Caco-2 (cell line): ENCODE data around the gene PPP1R26. TPM values are rescaled to one million over a fixed set of nuclear protein-coding genes. Genes with fewer than 3 reads are reported as not detected.

ENCODE experiments used
- BruUV-seq: library from RNA; stranded (reverse); fragments of 400-500 nt; replicated peaks from 2 replicates; lab custom pipeline; 2021; lab: Mats Ljungman, UMichigan
- CTCF ChIA-PET: fragments of 300-600 bp; sonication (Branson Sonifier 250); formaldehyde crosslinking; loops from one replicate; lab custom pipeline; 2022; ENCODE audit warnings: antibody characterized with exemption; lab: Charles Lee
- POLR2A ChIA-PET: fragments of 300-600 bp; sonication (Branson Sonifier 250); formaldehyde crosslinking; loops from one replicate; lab custom pipeline; 2022; ENCODE audit warnings: antibody characterized with exemption; lab: Charles Lee
- DNase-seq, 2 experiments: peaks; one replicate each; pipeline versions ENCODE4 v3.0.0 to v3.0.0-alpha.2; 2020 to 2022
- H3K27me3 ChIP-seq: replicated peaks from 2 replicates; pipeline ENCODE4 v1.6.0; 2011; ENCODE audit warnings: low read length; ENCODE audit not compliant: control insufficient read depth, insufficient read depth
- H3K36me3 ChIP-seq: 2 replicates; pipeline ENCODE4 v1.5.1; 2011; ENCODE audit warnings: low read length; ENCODE audit not compliant: control insufficient read depth, insufficient read depth
- H3K4me1 ChIP-seq: fragments of 250-450 bp; sonication (Bioruptor Pico); 2 replicates; pipeline ENCODE4 v1.5.1; 2020; ENCODE audit warnings: mild to moderate bottlenecking
- H3K4me3 ChIP-seq: 2 replicates; pipeline ENCODE4 v1.5.1; 2011; ENCODE audit warnings: low read depth, mild to moderate bottlenecking, control low read depth, low read length
- H3K9me3 ChIP-seq: fragments of 250-450 bp; sonication (Bioruptor Pico); 2 replicates; pipeline ENCODE4 v1.5.1; 2020; ENCODE audit warnings: mild to moderate bottlenecking, moderate library complexity
- H3K27ac Mint-ChIP-seq: one replicate; pipeline ENCODE4 v1.8.0; 2022; ENCODE audit warnings: mixed read lengths; ENCODE audit not compliant: unreplicated experiment
- H3K27me3 Mint-ChIP-seq: one replicate; pipeline ENCODE4 v1.8.0; 2022; ENCODE audit warnings: mixed read lengths; ENCODE audit not compliant: insufficient read depth, unreplicated experiment
- H3K36me3 Mint-ChIP-seq: one replicate; pipeline ENCODE4 v1.8.0; 2022; ENCODE audit warnings: mild to moderate bottlenecking, mixed read lengths; ENCODE audit not compliant: insufficient read depth, unreplicated experiment
- H3K4me1 Mint-ChIP-seq: one replicate; pipeline ENCODE4 v1.8.0; 2022; ENCODE audit warnings: low read depth, mixed read lengths; ENCODE audit not compliant: unreplicated experiment
- H3K4me3 Mint-ChIP-seq: one replicate; pipeline ENCODE4 v1.8.0; 2022; ENCODE audit warnings: mild to moderate bottlenecking, moderate library complexity, mixed read lengths; ENCODE audit not compliant: unreplicated experiment
- H3K9me3 Mint-ChIP-seq: one replicate; pipeline ENCODE4 v1.8.0; 2022; ENCODE audit warnings: mixed read lengths; ENCODE audit not compliant: unreplicated experiment
- intact Hi-C: fragments of 100-400 bp; cut with micrococcal nuclease; formaldehyde crosslinking; loops from one replicate; pipeline ENCODE4 v1.10.0; 2022; ENCODE audit not compliant: unreplicated experiment
- total RNA-seq: library from RNA; stranded (reverse); gene quantifications from 2 replicates; pipeline ENCODE4 v1.2.3, GENCODE V29; 2022
- TF ChIP-seq, protein P1 (sequence below), 2 experiments: fragments of 200-600 bp in 1 of 2; IDR thresholded peaks; 1 replicate in 1 of 2; 2 replicates in 1 of 2; pipeline versions ENCODE4 v1.5.1 to v1.8.0; 2011 to 2022; ENCODE audit warnings: antibody characterized with exemption in 1 of 2, control low read depth in 1 of 2, inconsistent platforms in 1 of 2, low read depth in 1 of 2, low read length in 1 of 2, mild to moderate bottlenecking in 1 of 2, moderate library complexity in 1 of 2; ENCODE audit not compliant: insufficient read depth in 1 of 2, severe bottlenecking in 1 of 2, unreplicated experiment in 1 of 2

Gene PPP1R26
- total RNA-seq, 1 experiment from 2014 or later, result 24.3 TPM

DNA sequence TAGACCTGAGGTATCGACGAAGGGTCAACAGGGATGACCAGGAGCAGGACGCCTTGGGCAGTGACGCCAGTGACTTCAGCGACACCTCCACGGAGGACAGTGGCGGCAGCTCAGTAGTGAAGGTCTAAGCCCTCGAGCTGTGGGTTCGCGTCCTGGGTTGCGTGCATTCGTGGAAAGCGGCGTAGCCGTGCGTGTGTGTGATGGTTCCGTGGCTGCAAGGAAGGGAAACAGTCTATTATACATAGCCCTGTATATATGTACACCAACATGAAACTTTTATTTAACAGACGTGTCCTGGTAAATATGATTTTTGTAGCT is 8.4 kb downstream of the PPP1R26 start:
- H3K27ac Mint-ChIP-seq, result no peak overlapping the region
- H3K36me3 Mint-ChIP-seq, result peaks cover 25% of the 10 kb centered on the region
- BruUV-seq, result no TSS peak
- no peaks in the 10 kb centered on the region for H3K27me3 Mint-ChIP-seq
- Histone ChIP-seq H3K4me3 (no peak overlapping the region), H3K4me1 (peaks cover 18% of the 10 kb centered on the region), H3K9me3 (no peaks in the 10 kb centered on the region), H3K27me3 (no peaks in the 10 kb centered on the region), H3K36me3 (no peaks in the 10 kb centered on the region; the same call in 1 of the 2 replicates)
- H3K4me3 Mint-ChIP-seq, result no peak overlapping the region
- H3K9me3 Mint-ChIP-seq, result no peaks in the 10 kb centered on the region
- DNase-seq, result no peak
- intact Hi-C loops, result no loop called here
- TF ChIP-seq, protein P1, sequence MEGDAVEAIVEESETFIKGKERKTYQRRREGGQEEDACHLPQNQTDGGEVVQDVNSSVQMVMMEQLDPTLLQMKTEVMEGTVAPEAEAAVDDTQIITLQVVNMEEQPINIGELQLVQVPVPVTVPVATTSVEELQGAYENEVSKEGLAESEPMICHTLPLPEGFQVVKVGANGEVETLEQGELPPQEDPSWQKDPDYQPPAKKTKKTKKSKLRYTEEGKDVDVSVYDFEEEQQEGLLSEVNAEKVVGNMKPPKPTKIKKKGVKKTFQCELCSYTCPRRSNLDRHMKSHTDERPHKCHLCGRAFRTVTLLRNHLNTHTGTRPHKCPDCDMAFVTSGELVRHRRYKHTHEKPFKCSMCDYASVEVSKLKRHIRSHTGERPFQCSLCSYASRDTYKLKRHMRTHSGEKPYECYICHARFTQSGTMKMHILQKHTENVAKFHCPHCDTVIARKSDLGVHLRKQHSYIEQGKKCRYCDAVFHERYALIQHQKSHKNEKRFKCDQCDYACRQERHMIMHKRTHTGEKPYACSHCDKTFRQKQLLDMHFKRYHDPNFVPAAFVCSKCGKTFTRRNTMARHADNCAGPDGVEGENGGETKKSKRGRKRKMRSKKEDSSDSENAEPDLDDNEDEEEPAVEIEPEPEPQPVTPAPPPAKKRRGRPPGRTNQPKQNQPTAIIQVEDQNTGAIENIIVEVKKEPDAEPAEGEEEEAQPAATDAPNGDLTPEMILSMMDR (IDR thresholded peaks at IDR 0.05; ENCODE audit: insufficient read depth in 1 of 2, low read depth in 1 of 2, low read length in 1 of 2, severe bottlenecking in 1 of 2, unreplicated experiment in 1 of 2), result no peak
- ChIA-PET POLR2A (interaction anchor here (0.6 kb wide), 1 partner anchor 298 kb away, joined by 3 read pairs; no protein-coding TSS in a partner anchor), CTCF (no interaction called here)
- H3K4me1 Mint-ChIP-seq, result no peaks in the 10 kb centered on the region

DNA sequence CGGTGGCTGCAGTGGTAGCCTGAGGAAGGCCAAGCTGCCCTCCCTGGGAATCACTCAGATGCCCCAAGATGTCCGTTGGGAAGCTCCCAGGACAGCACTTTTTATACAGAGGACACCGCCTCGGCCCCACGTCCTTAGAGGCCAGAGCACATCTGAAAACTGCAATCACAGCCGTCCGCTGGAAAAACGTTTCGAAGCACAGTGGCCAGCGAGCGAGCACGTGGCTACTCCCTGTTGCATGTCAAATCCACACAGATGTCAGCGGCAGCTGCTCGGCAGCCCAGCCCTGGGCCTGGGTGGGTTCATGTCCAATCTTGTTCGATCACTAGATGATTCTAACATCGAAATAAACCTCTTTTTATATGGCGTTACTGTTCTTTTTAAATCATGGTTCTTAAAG is 8.9 kb downstream of the PPP1R26 start:
- Histone ChIP-seq H3K4me3 (no peak overlapping the region), H3K27me3 (no peaks in the 10 kb centered on the region), H3K9me3 (no peaks in the 10 kb centered on the region), H3K36me3 (no peaks in the 10 kb centered on the region; the same call in 1 of the 2 replicates), H3K4me1 (peaks cover 18% of the 10 kb centered on the region)
- DNase-seq, result no peak
- intact Hi-C loops, result no loop called here
- ChIA-PET POLR2A (interaction anchor here (0.6 kb wide), 1 partner anchor 298 kb away, joined by 3 read pairs; no protein-coding TSS in a partner anchor), CTCF (no interaction called here)
- no peaks in the 10 kb centered on the region for H3K27me3 Mint-ChIP-seq
- peaks cover 23% of the 10 kb centered on the region for H3K36me3 Mint-ChIP-seq
- BruUV-seq, result TSS peak; percentile 16
- no peaks in the 10 kb centered on the region for H3K9me3 Mint-ChIP-seq
- H3K27ac Mint-ChIP-seq, result no peak overlapping the region
- TF ChIP-seq, protein P1 (IDR thresholded peaks at IDR 0.05; ENCODE audit: insufficient read depth in 1 of 2, low read depth in 1 of 2, low read length in 1 of 2, severe bottlenecking in 1 of 2, unreplicated experiment in 1 of 2), result no peak
- no peak overlapping the region for H3K4me3 Mint-ChIP-seq
- H3K4me1 Mint-ChIP-seq, result no peaks in the 10 kb centered on the region

DNA sequence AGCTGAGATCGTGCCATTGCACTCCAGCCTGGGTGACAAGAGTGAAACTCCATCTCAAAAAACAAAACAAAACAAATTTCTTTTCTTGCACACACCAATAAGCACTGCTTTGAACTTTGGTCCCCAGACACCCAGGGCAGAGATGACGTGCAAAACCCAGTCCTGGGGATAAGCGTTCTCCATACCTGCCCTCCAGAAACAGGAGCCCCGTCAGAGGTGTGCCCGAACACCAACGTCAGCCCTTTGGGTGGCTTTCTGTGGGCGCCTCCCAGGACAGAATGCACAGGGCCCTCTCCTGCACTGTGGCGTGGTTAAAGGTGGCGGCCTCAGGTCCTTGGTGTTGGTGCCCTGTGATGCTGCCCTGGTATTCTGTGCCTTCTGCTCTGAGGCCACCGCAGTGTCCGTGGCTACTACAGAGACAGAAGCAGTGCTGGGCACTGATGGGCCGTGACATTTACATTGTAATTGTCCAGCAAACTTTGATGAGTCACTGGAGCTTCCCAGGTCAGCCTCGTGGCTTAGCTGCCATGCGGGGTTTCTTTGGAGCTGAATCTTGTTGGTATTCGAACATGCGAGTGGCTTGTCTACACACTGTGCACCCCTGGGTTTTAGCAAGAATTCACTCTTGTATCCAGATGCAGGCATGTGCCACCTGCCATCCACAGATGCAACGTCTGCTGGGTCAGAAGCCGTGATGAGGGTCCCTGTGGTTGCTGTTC is 9.8 kb downstream of the PPP1R26 start:
- ChIA-PET CTCF (interaction anchor here (1.5 kb wide), 1 partner anchor 15 kb away, joined by 6 read pairs; no protein-coding TSS in a partner anchor), POLR2A (no interaction called here)
- H3K27ac Mint-ChIP-seq, result no peak overlapping the region
- DNase-seq, result no peak
- Histone ChIP-seq H3K4me1 (peaks cover 18% of the 10 kb centered on the region), H3K36me3 (no peaks in the 10 kb centered on the region; the same call in 1 of the 2 replicates), H3K27me3 (no peaks in the 10 kb centered on the region), H3K9me3 (no peaks in the 10 kb centered on the region), H3K4me3 (no peak overlapping the region)
- intact Hi-C loops, result no loop called here
- H3K4me1 Mint-ChIP-seq, result no peaks in the 10 kb centered on the region
- no TSS peak for BruUV-seq
- no peaks in the 10 kb centered on the region for H3K27me3 Mint-ChIP-seq
- TF ChIP-seq, protein P1 (IDR thresholded peaks at IDR 0.05; ENCODE audit: insufficient read depth in 1 of 2, low read depth in 1 of 2, low read length in 1 of 2, severe bottlenecking in 1 of 2, unreplicated experiment in 1 of 2), result no peak
- peaks cover 15% of the 10 kb centered on the region for H3K36me3 Mint-ChIP-seq
- H3K9me3 Mint-ChIP-seq, result no peaks in the 10 kb centered on the region
- H3K4me3 Mint-ChIP-seq, result no peak overlapping the region
